Liver (tissue), 9 donors: ENCODE results near the gene TRAIP. TPM values are rescaled to one million over a fixed set of nuclear protein-coding genes. Genes with fewer than 3 reads are reported as not detected.

Experiments
- DNase-seq: peaks from one replicate; pipeline ENCODE4 v3.0.0-alpha.2; 2017; ENCODE audit warnings: low spot score
- H3K27ac ChIP-seq, 2 donors: one replicate each; pipeline ENCODE4 v1.7.0; 2013; ENCODE audit warnings: inconsistent platforms in 2 of 2, low read length in 2 of 2, control low read depth in 1 of 2, low read depth in 1 of 2, mild to moderate bottlenecking in 1 of 2
- H3K27me3 ChIP-seq, 4 donors: one replicate each; pipeline versions ENCODE4 v1.6.1 to v1.7.0; 2013; ENCODE audit warnings: low read length in 3 of 4, inconsistent platforms in 1 of 4, mild to moderate bottlenecking in 1 of 4, moderate library complexity in 1 of 4; ENCODE audit not compliant: control insufficient read depth in 4 of 4, insufficient read depth in 4 of 4
- H3K36me3 ChIP-seq, 4 donors: one replicate each; pipeline versions ENCODE4 v1.6.1 to v1.7.0; 2013; ENCODE audit warnings: low read length in 3 of 4, mild to moderate bottlenecking in 3 of 4, low read depth in 1 of 4, moderate library complexity in 1 of 4; ENCODE audit not compliant: control insufficient read depth in 4 of 4, insufficient read depth in 3 of 4
- H3K4me1 ChIP-seq, 4 donors: one replicate each; pipeline versions ENCODE4 v1.6.1 to v1.7.0; 2013; ENCODE audit warnings: low read length in 3 of 4, mild to moderate bottlenecking in 3 of 4, moderate library complexity in 1 of 4; ENCODE audit not compliant: control insufficient read depth in 4 of 4, insufficient read depth in 4 of 4
- H3K4me3 ChIP-seq, 3 donors: one replicate each; pipeline versions ENCODE4 v1.6.1 to v1.7.0; 2013; ENCODE audit warnings: low read length in 3 of 3, control low read depth in 1 of 3, low read depth in 1 of 3, mild to moderate bottlenecking in 1 of 3
- H3K9ac ChIP-seq, 2 donors: one replicate each; pipeline ENCODE4 v1.7.0; 2013; ENCODE audit warnings: low read length in 2 of 2, mild to moderate bottlenecking in 2 of 2, moderate library complexity in 2 of 2, control low read depth in 1 of 2, low read depth in 1 of 2
- H3K9me3 ChIP-seq, 4 donors: one replicate each; pipeline versions ENCODE4 v1.6.1 to v1.7.0; 2013; ENCODE audit warnings: low read length in 3 of 4; ENCODE audit not compliant: control insufficient read depth in 4 of 4
- EGR1 ChIP-seq, 2 donors: IDR thresholded peaks; 2 replicates each; pipeline ENCODE4 v1.6.1; 2016 to 2018; ENCODE audit warnings: antibody characterized with exemption in 2 of 2, low read depth in 2 of 2
- GABPA ChIP-seq, 2 donors: IDR thresholded peaks in 1 of 2; conservative IDR thresholded peaks in 1 of 2; 2 replicates each; pipeline ENCODE4 v1.6.1; 2016; ENCODE audit warnings: antibody characterized with exemption in 2 of 2, mild to moderate bottlenecking in 1 of 2, moderate library complexity in 1 of 2
- HNF4A ChIP-seq, 2 donors: conservative IDR thresholded peaks; 2 replicates each; pipeline ENCODE4 v1.6.1; 2016; ENCODE audit warnings: antibody characterized with exemption in 2 of 2, mild to moderate bottlenecking in 2 of 2
- HNF4G ChIP-seq: IDR thresholded peaks from 2 replicates; pipeline ENCODE4 v1.6.1; 2016; ENCODE audit warnings: antibody characterized with exemption
- JUND ChIP-seq, 2 donors: IDR thresholded peaks; 2 replicates each; pipeline ENCODE4 v1.6.1; 2016; ENCODE audit warnings: antibody characterized with exemption in 2 of 2
- MAX ChIP-seq: IDR thresholded peaks from 2 replicates; pipeline ENCODE4 v1.6.1; 2016; ENCODE audit warnings: antibody characterized with exemption
- NR2F2 ChIP-seq: IDR thresholded peaks from 2 replicates; pipeline ENCODE4 v1.6.1; 2016; ENCODE audit warnings: antibody characterized with exemption
- RAD21 ChIP-seq, 2 donors: IDR thresholded peaks; 2 replicates each; pipeline ENCODE4 v1.6.1; 2016; ENCODE audit warnings: antibody characterized with exemption in 2 of 2, mild to moderate bottlenecking in 2 of 2
- RXRA ChIP-seq, 2 donors: IDR thresholded peaks; 2 replicates each; pipeline ENCODE4 v1.6.1; 2017 to 2018; ENCODE audit warnings: antibody characterized with exemption in 2 of 2, mild to moderate bottlenecking in 1 of 2
- SP1 ChIP-seq: IDR thresholded peaks from 2 replicates; pipeline ENCODE4 v1.6.1; 2018; ENCODE audit warnings: antibody characterized with exemption, mild to moderate bottlenecking
- TAF1 ChIP-seq: conservative IDR thresholded peaks from 2 replicates; pipeline ENCODE4 v1.6.1; 2016; ENCODE audit warnings: antibody characterized with exemption, mild to moderate bottlenecking
- ZBTB33 ChIP-seq: IDR thresholded peaks from 2 replicates; pipeline ENCODE4 v1.6.1; 2016; ENCODE audit warnings: antibody characterized with exemption
- WGBS: extraction: QIAGEN DNeasy Blood & Tissue Kit; methylation state at CpG from one replicate; pipeline ENCODE4 v1.1.7; 2013; 5-methylcytosine and 5-hydroxymethylcytosine counted together
- polyA plus RNA-seq, 2 donors: library from polyadenylated mRNA; stranded (reverse) in 1 of 2; unstranded in 1 of 2; fragments of 200-250 nt in 1 of 2; fragments of >200 nt in 1 of 2; fragmentation: Nextera tagmentation in 1 of 2; extraction: Ambion mirVana in 1 of 2; gene quantifications; one replicate each; pipeline versions ENCODE4 v1.2.1 to v1.2.3, GENCODE V29; 2013 to 2015
- total RNA-seq, 2 donors: library from RNA; depleted of rRNA; stranded (reverse); fragments of >200 nt; gene quantifications; one replicate each; pipeline ENCODE4 v1.2.3, GENCODE V29; 2014
- TF ChIP-seq, protein P1 (sequence below): fragments of 150-350 bp; IDR thresholded peaks from 2 replicates; pipeline ENCODE4 v1.5.1; 2017; ENCODE audit warnings: improper control_type of control experiment, low read depth, low read length; ENCODE audit not compliant: missing input control
- donor health status: healthy.
- donor health status: healthy.
- donor health status: healthy.
- donor health status: healthy.
- donor health status: healthy.

TRAIP gene
- total and polyA plus RNA-seq, 4 donors = 0.42 to 7.9 (median 0.64) TPM

GRCh38 chr3:49805367-49805782, 51.0 kb downstream of the TRAIP start:
- TF ChIP-seq SP1 (no peak), RXRA (IDR thresholded peaks at IDR 0.05) (no peak), ZBTB33 (no peak), NR2F2 (peak; percentile 28), HNF4A (conservative IDR thresholded peaks at IDR 0.05) (no peak), JUND (IDR thresholded peaks at IDR 0.05) (no peak)
- Histone ChIP-seq H3K9ac (no peak overlapping the region), H3K36me3 (peaks cover under 1 to 7% (median 6%) of the 10 kb centered on the region in 4 donors), H3K4me3 (no peak overlapping the region), H3K4me1 (peaks cover 0 to 47% (median 9%) of the 10 kb centered on the region in 4 donors), H3K27me3 (no peaks in the 10 kb centered on the region), H3K9me3 (no peaks in the 10 kb centered on the region), H3K27ac (peak overlapping the region; percentile 46 to 52)
- WGBS = 75% methylated on average over 3 of the region's 3 CpGs
- no peak for DNase-seq

GRCh38 chr3:49804141-49805041, 52.0 kb downstream of the TRAIP start:
- H3K27ac ChIP-seq = peak overlapping the region; percentile 34 to 59
- no peak overlapping the region for H3K4me3 ChIP-seq
- H3K27me3 ChIP-seq = no peaks in the 10 kb centered on the region
- WGBS = 70% methylated on average over 26 of the region's 26 CpGs
- DNase-seq = no peak
- no peak for TF ChIP-seq HNF4A (conservative IDR thresholded peaks at IDR 0.05)
- TF ChIP-seq HNF4G = no peak
- TF ChIP-seq, protein P1, sequence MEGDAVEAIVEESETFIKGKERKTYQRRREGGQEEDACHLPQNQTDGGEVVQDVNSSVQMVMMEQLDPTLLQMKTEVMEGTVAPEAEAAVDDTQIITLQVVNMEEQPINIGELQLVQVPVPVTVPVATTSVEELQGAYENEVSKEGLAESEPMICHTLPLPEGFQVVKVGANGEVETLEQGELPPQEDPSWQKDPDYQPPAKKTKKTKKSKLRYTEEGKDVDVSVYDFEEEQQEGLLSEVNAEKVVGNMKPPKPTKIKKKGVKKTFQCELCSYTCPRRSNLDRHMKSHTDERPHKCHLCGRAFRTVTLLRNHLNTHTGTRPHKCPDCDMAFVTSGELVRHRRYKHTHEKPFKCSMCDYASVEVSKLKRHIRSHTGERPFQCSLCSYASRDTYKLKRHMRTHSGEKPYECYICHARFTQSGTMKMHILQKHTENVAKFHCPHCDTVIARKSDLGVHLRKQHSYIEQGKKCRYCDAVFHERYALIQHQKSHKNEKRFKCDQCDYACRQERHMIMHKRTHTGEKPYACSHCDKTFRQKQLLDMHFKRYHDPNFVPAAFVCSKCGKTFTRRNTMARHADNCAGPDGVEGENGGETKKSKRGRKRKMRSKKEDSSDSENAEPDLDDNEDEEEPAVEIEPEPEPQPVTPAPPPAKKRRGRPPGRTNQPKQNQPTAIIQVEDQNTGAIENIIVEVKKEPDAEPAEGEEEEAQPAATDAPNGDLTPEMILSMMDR = no peak
- TF ChIP-seq RAD21 (IDR thresholded peaks at IDR 0.05) = no peak
- TF ChIP-seq EGR1 (IDR thresholded peaks at IDR 0.05; ENCODE audit: low read depth in 2 of 2) = no peak
- no peak for TF ChIP-seq SP1
- TF ChIP-seq TAF1 = no peak
- no peak for TF ChIP-seq ZBTB33
- TF ChIP-seq MAX = no peak
- TF ChIP-seq NR2F2 = no peak
- no peak for TF ChIP-seq GABPA (IDR thresholded peaks at IDR 0.05 in 1 of 2, conservative IDR thresholded peaks at IDR 0.05 in 1 of 2)
- no peak overlapping the region for H3K9ac ChIP-seq
- peaks cover 0 to 47% (median 9%) of the 10 kb centered on the region in 4 donors for H3K4me1 ChIP-seq
- no peaks in the 10 kb centered on the region for H3K9me3 ChIP-seq
- H3K36me3 ChIP-seq = peaks cover 0 to 3% (median under 1%) of the 10 kb centered on the region in 4 donors
